GM12891 (cell line): ENCODE results near the gene TRIM28.
A peak's percentile ranks its signal among the peaks of the same experiment; 100 is the strongest.

ENCODE experiments used
- DNase-seq: peaks from one replicate; pipeline ENCODE4 v3.0.0; 2011; ENCODE audit warnings: low spot score; ENCODE audit not compliant: insufficient read length
- FAIRE-seq: peaks from 2 replicates; lab custom pipeline; 2011; peaks lifted over from hg19 to GRCh38; lab: Jason Lieb, UNC
- PAX5 ChIP-seq: IDR thresholded peaks from 2 replicates; pipeline ENCODE4 v1.6.1; 2011; ENCODE audit warnings: low read length, moderate library complexity, mild to moderate bottlenecking; ENCODE audit not compliant: insufficient read depth, severe bottlenecking
- POLR2A ChIP-seq: IDR thresholded peaks from 2 replicates; pipeline ENCODE4 v1.6.1; 2011; ENCODE audit warnings: low read depth, low read length, control low read depth
- POLR2AphosphoS5 ChIP-seq: IDR thresholded peaks from 2 replicates; pipeline ENCODE4 v1.6.1; 2011; ENCODE audit warnings: low read depth, low read length, control low read depth
- POU2F2 ChIP-seq: IDR thresholded peaks from 2 replicates; pipeline ENCODE4 v1.6.1; 2011; ENCODE audit warnings: low read depth, mild to moderate bottlenecking, control low read depth, low read length, moderate library complexity
- SPI1 ChIP-seq: IDR thresholded peaks from 2 replicates; pipeline ENCODE4 v1.6.1; 2011; ENCODE audit warnings: low read depth, low read length, control low read depth
- TAF1 ChIP-seq: IDR thresholded peaks from 2 replicates; pipeline ENCODE4 v1.6.1; 2011; ENCODE audit warnings: low read depth, low read length, control low read depth

The TRIM28 gene

GRCh38 chr19:58578012-58578925 lies 34.4 kb downstream of the TRIM28 start:
- DNase-seq = no peak
- FAIRE-seq = peak; percentile 95

GRCh38 chr19:58579473-58580142 lies 35.7 kb downstream of the TRIM28 start:
- TF ChIP-seq POLR2AphosphoS5 (no peak), TAF1 (no peak), PAX5 (no peak), POU2F2 (no peak), POLR2A (no peak), SPI1 (no peak)
- DNase-seq (no peak), FAIRE-seq (no peak)

More at GRCh38 chr19:58578012-58578925, 34.4 kb downstream of the TRIM28 start:
- TF ChIP-seq POLR2A = no peak
- TF ChIP-seq POLR2AphosphoS5 = no peak
- TF ChIP-seq TAF1 = no peak
- TF ChIP-seq POU2F2 = 0 out of 2 replicates have a peak, but pooled peaks have one; percentile 15
- peak; percentile 76 for TF ChIP-seq PAX5
- TF ChIP-seq SPI1 = no peak

GRCh38 chr19:58581227-58582141 lies 37.6 kb downstream of the TRIM28 start:
- DNase-seq (peak; percentile 76), FAIRE-seq (peak; percentile 87)
- no peak for TF ChIP-seq POLR2AphosphoS5
- TF ChIP-seq TAF1 = no peak
- TF ChIP-seq POU2F2 = 0 out of 2 replicates have a peak, but pooled peaks have one; percentile 37
- no peak for TF ChIP-seq PAX5
- TF ChIP-seq SPI1 = no peak
- no peak for TF ChIP-seq POLR2A

GRCh38 chr19:58582985-58583384 lies 39.1 kb downstream of the TRIM28 start:
- no peak for FAIRE-seq
- TF ChIP-seq SPI1 (no peak), PAX5 (no peak), POU2F2 (no peak), POLR2A (no peak), POLR2AphosphoS5 (no peak), TAF1 (no peak)

GRCh38 chr19:58584498-58585441 lies 40.9 kb downstream of the TRIM28 start:
- FAIRE-seq (no peak), DNase-seq (no peak)
- TF ChIP-seq POLR2A (no peak), POLR2AphosphoS5 (no peak), SPI1 (no peak), PAX5 (no peak), POU2F2 (no peak)

More at GRCh38 chr19:58582985-58583384, 39.1 kb downstream of the TRIM28 start:
- no peak for DNase-seq

- FAIRE-seq (no peak), DNase-seq (no peak)
Measured at GRCh38 chr19:58585442-58586132, 41.7 kb downstream of the TRIM28 start.

GRCh38 chr19:58586133-58586765 lies 42.4 kb downstream of the TRIM28 start:
- DNase-seq (no peak), FAIRE-seq (no peak)
- TF ChIP-seq PAX5 (no peak), POU2F2 (no peak), SPI1 (no peak), POLR2A (no peak), TAF1 (no peak), POLR2AphosphoS5 (no peak)

More at GRCh38 chr19:58585442-58586132, 41.7 kb downstream of the TRIM28 start:
- no peak for TF ChIP-seq POLR2A
- TF ChIP-seq SPI1 = no peak
- no peak for TF ChIP-seq POU2F2
- no peak for TF ChIP-seq TAF1
- no peak for TF ChIP-seq POLR2AphosphoS5
- TF ChIP-seq PAX5 = no peak
